Measurements from ENCODE around the gene BABAM2.
"Not testable (repeated sequence)": the region's sequence is repeated elsewhere in the genome, so short reads cannot be mapped to it uniquely, and the experiment has no call there.

Gene BABAM2

DNA sequence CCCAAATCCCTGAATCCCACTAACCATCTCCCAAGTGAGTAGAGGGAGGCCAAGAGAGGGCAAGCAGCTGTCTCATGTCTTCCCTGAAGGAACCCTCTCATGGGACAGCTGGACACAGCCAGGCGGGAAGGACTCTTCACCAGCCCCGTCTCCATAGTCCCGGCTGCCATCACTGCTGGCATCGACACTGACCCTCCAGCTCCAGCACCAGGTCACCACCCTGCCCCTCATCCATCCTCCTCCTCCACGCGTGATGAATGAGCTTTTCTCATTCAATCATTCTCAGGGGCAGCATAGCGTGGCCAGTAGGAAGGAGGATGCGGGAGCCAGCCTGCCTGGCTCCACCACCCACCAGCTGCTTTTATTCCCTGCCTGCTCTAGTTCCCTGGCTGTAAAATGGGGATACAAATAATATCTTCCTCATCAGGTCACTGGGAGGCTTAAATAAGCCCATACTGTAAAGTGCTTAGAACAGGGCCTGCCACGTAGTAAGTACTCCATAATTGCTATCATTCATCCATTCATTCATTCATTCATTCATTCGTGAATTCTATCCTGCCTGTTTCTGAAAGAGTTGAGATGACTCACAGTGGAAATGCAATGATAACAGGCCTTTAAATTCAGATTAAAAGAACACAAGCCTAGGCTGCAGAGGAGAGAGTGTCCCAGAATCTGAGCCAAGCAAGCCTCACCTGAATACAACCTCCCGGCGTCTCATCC is 471.6 kb downstream of the BABAM2 start:
- Mint-ChIP-seq H3K4me1 (peaks cover 76% of the 10 kb centered on the region), H3K36me3 (no peaks in the 10 kb centered on the region), H3K27me3 (no peaks in the 10 kb centered on the region), H3K4me3 (peak overlapping the region; percentile 33), H3K9me3 (no peaks in the 10 kb centered on the region), H3K27ac (peak overlapping the region; percentile 72)

- Mint-ChIP-seq H3K36me3 (no peaks in the 10 kb centered on the region), H3K4me1 (peaks cover 81% of the 10 kb centered on the region), H3K4me3 (no peak overlapping the region), H3K27ac (no peak overlapping the region), H3K27me3 (no peaks in the 10 kb centered on the region), H3K9me3 (no peaks in the 10 kb centered on the region)
Observed at GRCh38 chr2:28362991-28363521, 472.5 kb downstream of the BABAM2 start.

- Mint-ChIP-seq H3K4me3 (no peak overlapping the region), H3K9me3 (no peaks in the 10 kb centered on the region), H3K4me1 (peaks cover 77% of the 10 kb centered on the region), H3K27ac (no peak overlapping the region), H3K27me3 (no peaks in the 10 kb centered on the region), H3K36me3 (no peaks in the 10 kb centered on the region)
Observed at GRCh38 chr2:28363686-28364280, 473.3 kb downstream of the BABAM2 start.

DNA sequence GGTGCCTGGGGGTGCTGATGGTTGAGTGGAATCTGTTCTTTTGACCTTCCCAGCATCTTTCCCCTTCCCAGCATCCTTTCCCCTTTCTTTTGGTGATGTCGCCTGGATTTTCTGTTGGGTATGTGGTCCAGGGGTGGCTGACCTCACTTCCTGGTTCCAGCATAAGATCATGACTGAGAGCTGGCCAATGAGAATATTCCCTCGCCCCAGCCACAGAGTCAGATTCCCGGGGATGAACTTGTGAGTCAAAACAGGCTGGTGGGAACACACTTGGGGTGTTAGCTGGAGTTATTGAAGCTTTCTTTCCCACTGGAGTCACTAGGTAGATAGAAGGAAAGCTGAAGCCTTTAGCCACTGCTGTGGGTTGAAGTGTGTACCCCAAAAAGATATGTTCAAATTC is 474.1 kb downstream of the BABAM2 start:
- Mint-ChIP-seq H3K4me3 (no peak overlapping the region), H3K9me3 (no peaks in the 10 kb centered on the region), H3K36me3 (no peaks in the 10 kb centered on the region)

DNA sequence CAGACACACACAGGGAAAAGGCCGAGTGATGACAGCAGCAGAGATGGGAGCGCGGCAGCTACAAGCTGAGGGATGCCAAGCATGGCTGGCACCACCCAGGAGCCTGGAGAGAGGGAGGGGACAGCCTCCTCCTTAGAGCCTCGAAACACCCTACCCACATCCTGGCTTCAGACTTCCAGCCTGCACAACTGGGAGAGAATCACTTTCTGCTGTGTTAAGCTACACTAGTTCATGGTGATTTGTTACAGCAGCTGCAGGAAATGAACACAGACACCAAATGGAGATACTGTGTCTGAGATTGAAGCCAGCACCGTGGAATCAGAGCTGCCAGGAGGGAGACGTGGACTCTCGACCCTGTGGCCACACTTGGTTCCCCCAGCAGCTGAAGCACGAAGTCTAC is 474.6 kb downstream of the BABAM2 start:
- Mint-ChIP-seq H3K9me3 (no peaks in the 10 kb centered on the region), H3K36me3 (no peaks in the 10 kb centered on the region), H3K4me1 (peaks cover 64% of the 10 kb centered on the region), H3K27me3 (no peaks in the 10 kb centered on the region), H3K4me3 (no peak overlapping the region), H3K27ac (no peak overlapping the region)

More for the DNA sequence above, 474.1 kb downstream of the BABAM2 start:
- Mint-ChIP-seq H3K27ac (no peak overlapping the region), H3K27me3 (no peaks in the 10 kb centered on the region), H3K4me1 (peaks cover 69% of the 10 kb centered on the region)

DNA sequence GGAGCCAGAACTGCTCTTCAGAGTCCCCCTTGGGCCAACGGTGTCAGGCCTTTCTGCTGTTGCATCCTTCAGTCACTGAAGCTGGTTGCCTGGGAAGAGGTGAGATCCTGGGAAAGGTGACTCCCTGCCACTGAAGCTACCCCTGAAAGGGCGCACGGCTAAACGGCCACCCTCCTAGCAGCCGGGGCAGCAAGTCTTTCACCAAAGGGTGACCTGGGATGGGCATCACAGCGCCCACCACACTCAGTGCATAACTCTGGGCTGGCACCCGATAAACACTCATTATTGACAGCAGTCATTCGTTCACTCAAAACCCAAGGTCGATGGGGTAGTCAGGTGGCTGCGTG is 475.6 kb downstream of the BABAM2 start:
- Mint-ChIP-seq H3K4me3 (no peak overlapping the region), H3K36me3 (no peaks in the 10 kb centered on the region), H3K4me1 (peaks cover 58% of the 10 kb centered on the region), H3K27ac (no peak overlapping the region), H3K27me3 (no peaks in the 10 kb centered on the region), H3K9me3 (no peaks in the 10 kb centered on the region)

DNA sequence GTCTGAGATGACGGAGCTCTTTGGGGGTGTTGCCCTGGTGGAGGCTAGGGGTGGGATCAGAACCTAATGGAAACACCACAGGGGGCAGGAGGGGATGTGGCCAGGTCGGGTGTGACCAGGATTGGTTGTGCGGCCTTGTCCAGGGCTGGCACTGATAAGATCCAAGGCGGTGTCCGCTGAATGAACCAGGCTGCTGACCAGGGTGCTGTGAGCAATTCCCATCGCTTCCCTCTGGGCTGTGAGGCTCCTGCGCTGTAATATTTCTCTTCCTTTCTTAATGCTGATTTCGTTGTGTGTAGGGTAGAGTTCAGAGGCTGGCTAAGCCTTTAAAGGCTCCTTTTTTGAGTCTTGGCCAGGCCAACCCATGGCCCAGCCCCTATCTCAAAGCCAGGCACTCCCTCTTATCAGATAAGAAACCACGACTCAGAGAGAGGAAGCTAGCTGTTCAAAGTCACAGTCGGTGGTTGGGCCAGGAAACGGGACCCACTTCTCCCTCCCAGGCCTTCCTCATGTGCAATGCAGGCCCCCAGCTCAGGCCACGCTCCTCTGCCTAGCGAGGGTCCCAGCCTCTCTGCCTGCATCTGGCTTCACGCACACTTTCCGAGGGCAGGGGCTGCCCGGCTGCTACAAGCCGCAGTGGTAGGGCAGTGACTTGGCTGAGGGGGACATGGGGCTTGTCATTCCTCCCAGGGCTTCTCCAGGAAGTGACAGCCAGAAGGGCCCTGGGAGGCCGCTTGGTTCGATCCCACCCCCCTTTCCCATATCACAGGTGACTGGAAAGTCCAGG is 476.2 kb downstream of the BABAM2 start:
- Mint-ChIP-seq H3K9me3 (no peaks in the 10 kb centered on the region), H3K4me3 (peak overlapping the region; percentile 72), H3K27me3 (no peaks in the 10 kb centered on the region), H3K36me3 (no peaks in the 10 kb centered on the region), H3K27ac (no peak overlapping the region), H3K4me1 (peaks cover 52% of the 10 kb centered on the region)

DNA sequence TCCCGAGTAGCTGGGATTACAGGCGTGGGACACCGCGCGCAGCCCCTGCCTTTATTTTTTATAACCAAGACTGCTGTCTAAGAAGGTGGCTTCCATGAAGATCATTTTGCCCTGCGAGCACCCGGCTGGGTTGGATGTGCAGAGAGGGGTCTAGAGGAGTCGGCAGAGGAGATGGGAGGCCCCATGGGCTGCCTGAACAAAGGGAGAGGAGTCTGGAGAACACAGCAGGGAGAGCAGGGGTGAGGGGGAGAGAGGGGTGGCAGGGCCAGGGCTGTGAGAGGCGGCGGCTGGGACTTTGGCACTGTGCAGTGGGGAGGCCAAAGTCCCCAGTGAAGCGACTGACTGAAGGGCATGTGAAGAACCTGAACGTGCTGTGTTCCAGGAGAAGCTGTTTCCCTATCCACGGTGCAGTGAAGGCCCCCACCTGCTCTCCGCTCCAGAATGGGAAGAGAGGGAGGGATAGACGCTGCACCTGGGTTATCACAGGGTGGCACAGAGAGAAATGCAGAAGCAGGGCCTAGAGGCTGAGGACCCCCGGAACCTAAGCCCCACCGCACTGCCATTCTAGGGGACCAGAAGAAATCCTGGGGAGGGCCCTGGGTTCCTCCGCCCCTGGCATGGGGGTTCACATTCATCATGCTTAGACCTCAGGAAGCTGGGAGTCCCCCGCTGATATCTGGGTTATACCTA is 477.3 kb downstream of the BABAM2 start:
- Mint-ChIP-seq H3K4me3 (peak overlapping the region; percentile 42), H3K27me3 (no peaks in the 10 kb centered on the region)

GRCh38 chr2:28368357-28368798 is 477.8 kb downstream of the BABAM2 start:
- no peaks in the 10 kb centered on the region for H3K27me3 Mint-ChIP-seq
- no peaks in the 10 kb centered on the region for H3K36me3 Mint-ChIP-seq
- peaks cover 38% of the 10 kb centered on the region for H3K4me1 Mint-ChIP-seq
- H3K9me3 Mint-ChIP-seq = no peaks in the 10 kb centered on the region
- H3K27ac Mint-ChIP-seq = peak overlapping the region; percentile 63
- H3K4me3 Mint-ChIP-seq = no peak overlapping the region

More for the DNA sequence above, 477.3 kb downstream of the BABAM2 start:
- Mint-ChIP-seq H3K27ac (peak overlapping the region; percentile 85), H3K36me3 (no peaks in the 10 kb centered on the region), H3K4me1 (peaks cover 44% of the 10 kb centered on the region), H3K9me3 (no peaks in the 10 kb centered on the region)

DNA sequence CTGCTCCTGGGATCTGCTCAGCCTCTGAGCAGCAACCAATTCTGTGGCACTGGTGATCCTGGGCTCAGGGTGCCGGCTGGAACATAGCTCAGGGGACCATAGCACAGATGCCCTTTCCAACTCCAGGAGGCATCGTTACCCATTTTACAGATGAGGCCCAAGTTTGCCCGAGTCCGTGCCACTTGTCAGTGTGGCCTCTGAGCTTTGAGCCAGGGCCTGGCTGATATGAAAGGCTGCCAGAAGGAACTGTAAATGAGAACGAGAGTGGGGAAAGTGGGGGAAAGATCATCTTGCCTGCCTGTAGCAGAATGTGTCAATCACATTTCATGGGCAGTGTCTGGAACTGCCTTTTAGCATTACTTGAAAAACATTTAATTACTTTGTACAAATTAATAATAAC is 478.8 kb downstream of the BABAM2 start:
- H3K27me3 Mint-ChIP-seq = no peaks in the 10 kb centered on the region
- H3K4me3 Mint-ChIP-seq = no peak overlapping the region
- H3K4me1 Mint-ChIP-seq = peaks cover 33% of the 10 kb centered on the region
- peak overlapping the region; percentile 86 for H3K27ac Mint-ChIP-seq
- no peaks in the 10 kb centered on the region for H3K9me3 Mint-ChIP-seq
- no peaks in the 10 kb centered on the region for H3K36me3 Mint-ChIP-seq

DNA sequence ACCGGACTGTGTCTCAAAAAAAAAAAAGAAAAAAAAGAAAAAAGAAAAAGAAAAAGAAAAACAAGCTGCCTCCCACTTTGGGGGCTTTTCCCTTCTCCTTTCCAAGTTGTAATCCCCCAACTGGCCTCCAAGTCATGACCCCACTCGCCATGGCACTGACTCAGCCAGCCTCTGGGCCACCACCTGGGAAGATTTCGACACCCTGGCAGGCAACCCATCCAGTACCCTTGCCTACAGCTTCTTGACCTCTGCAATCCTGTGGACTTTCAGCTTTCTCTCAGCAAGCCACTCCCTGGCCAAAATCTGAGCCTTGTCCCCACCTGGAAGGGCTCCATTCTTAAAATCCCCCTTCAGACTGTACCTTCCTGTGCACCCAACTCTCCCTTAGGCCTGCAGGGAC is 479.8 kb downstream of the BABAM2 start:
- Mint-ChIP-seq H3K4me3 (no peak overlapping the region), H3K36me3 (no peaks in the 10 kb centered on the region), H3K4me1 (peaks cover 23% of the 10 kb centered on the region), H3K27me3 (no peaks in the 10 kb centered on the region), H3K27ac (peak overlapping the region; percentile 46), H3K9me3 (no peaks in the 10 kb centered on the region)

GRCh38 chr2:28371728-28372127 is 481.2 kb downstream of the BABAM2 start:
- H3K4me1 Mint-ChIP-seq, H3K27ac Mint-ChIP-seq, H3K27me3 Mint-ChIP-seq, H3K9me3 Mint-ChIP-seq, H3K4me3 Mint-ChIP-seq, H3K36me3 Mint-ChIP-seq: not testable (repeated sequence)

- peak overlapping the region; percentile 17 for H3K27ac Mint-ChIP-seq
- H3K4me1 Mint-ChIP-seq = peaks cover 7% of the 10 kb centered on the region
- H3K4me3 Mint-ChIP-seq = no peak overlapping the region
- H3K27me3 Mint-ChIP-seq = no peaks in the 10 kb centered on the region
- no peaks in the 10 kb centered on the region for H3K36me3 Mint-ChIP-seq
- H3K9me3 Mint-ChIP-seq = no peaks in the 10 kb centered on the region
Observed at GRCh38 chr2:28373854-28374253, 483.3 kb downstream of the BABAM2 start.

DNA sequence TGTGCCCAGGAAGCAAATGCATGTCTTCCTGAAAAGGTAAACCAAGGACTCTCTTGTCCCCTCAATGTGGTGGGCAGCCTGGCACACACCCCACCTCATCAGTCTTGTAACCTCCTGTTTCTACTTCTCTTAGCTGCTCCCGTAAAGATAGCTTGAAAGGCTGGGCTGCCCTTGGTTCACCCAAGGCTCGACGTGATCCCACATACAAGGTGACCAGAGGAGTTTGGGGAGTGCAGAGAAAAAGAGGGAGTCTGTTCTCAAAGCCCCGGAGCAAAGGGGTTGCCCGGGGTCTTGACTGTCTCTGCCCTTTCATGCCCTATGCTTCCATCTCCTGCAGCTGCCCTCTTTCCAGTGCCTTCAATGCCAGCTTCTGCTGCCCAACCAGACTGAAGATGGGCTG is 483.8 kb downstream of the BABAM2 start:
- H3K27ac Mint-ChIP-seq = no peak overlapping the region
- peaks cover 12% of the 10 kb centered on the region for H3K4me1 Mint-ChIP-seq
- H3K27me3 Mint-ChIP-seq = no peaks in the 10 kb centered on the region
- H3K4me3 Mint-ChIP-seq = no peak overlapping the region
- H3K36me3 Mint-ChIP-seq = no peaks in the 10 kb centered on the region
- H3K9me3 Mint-ChIP-seq = no peaks in the 10 kb centered on the region

DNA sequence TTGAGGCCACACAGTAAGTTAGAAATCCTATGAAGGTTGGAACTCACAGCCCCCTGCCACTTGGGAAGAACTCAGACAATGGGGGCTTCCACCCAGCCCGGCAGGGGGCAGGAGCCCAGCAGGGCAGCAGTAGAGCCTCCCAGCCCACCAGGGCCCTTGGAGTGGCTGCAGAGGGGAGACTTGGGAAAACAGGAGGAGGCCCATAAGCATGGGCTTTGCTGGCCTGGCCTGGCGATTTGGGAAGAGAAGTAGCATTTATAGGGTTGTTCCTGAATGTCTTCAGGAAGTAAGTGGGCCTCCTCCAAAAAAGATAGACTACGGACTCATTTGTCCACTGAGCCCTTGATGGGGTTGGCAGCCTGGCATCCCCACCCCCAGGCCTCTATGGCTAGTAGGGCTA is 484.7 kb downstream of the BABAM2 start:
- H3K9me3 Mint-ChIP-seq = no peaks in the 10 kb centered on the region
- no peak overlapping the region for H3K4me3 Mint-ChIP-seq
- H3K27ac Mint-ChIP-seq = no peak overlapping the region
- H3K4me1 Mint-ChIP-seq = peaks cover 21% of the 10 kb centered on the region
- H3K36me3 Mint-ChIP-seq = no peaks in the 10 kb centered on the region
- no peaks in the 10 kb centered on the region for H3K27me3 Mint-ChIP-seq

All from activated naive CD4-positive, alpha-beta T cell treated with anti-CD3 and anti-CD28 coated beads, Interleukin-2, amount 50 U/mL, for 24 hours (primary cell).